IMR-90 (cell line): Measurements from ENCODE around the gene DYNLT2B. TPM values are rescaled to one million over a fixed set of nuclear protein-coding genes. Genes with fewer than 3 reads are reported as not detected.

Experiments used
- ATAC-seq: fragments of 200-7000 bp; cut with Tn5 transposase; 2 replicates; pipeline ENCODE4 v1.9.1; 2020; ENCODE audit warnings: low read depth, mild to moderate bottlenecking, moderate library complexity
- BruUV-seq: library from RNA; stranded (reverse); fragments of 400-500 nt; replicated peaks from 2 replicates; lab custom pipeline; 2021; lab: Mats Ljungman, UMichigan
- CTCF ChIA-PET: fragments of 300-600 bp; formaldehyde crosslinking; extraction: SDS; loops from one replicate; lab custom pipeline; 2021; ENCODE audit warnings: antibody characterized with exemption; lab: Yijun Ruan, JAX
- POLR2A ChIA-PET: fragments of 300-600 bp; sonication (Branson Sonifier 250); formaldehyde crosslinking; loops from one replicate; lab custom pipeline; 2022; ENCODE audit warnings: antibody characterized with exemption; ENCODE audit not compliant: unreplicated experiment; lab: Charles Lee
- DNase-seq: peaks from one replicate; pipeline ENCODE4 v3.0.0; 2013
- H2AFZ ChIP-seq: replicated peaks from 2 replicates; pipeline ENCODE3; 2013; ENCODE audit warnings: low read length, mild to moderate bottlenecking; ENCODE audit not compliant: poor library complexity
- H2AK5ac ChIP-seq: 2 replicates; pipeline ENCODE4 v1.6.1; 2013; ENCODE audit warnings: low read depth, low read length, inconsistent platforms
- H2AK9ac ChIP-seq: replicated peaks from 2 replicates; pipeline ENCODE3; 2013; ENCODE audit warnings: mild to moderate bottlenecking, low read depth, low read length, moderate library complexity; ENCODE audit not compliant: poor library complexity
- H2BK120ac ChIP-seq: 2 replicates; pipeline ENCODE4 v1.6.1; 2013; ENCODE audit warnings: low read depth, low read length, inconsistent platforms
- H2BK15ac ChIP-seq: 3 replicates; pipeline ENCODE4 v1.6.1; 2013; ENCODE audit warnings: low read depth, low read length, inconsistent platforms
- H2BK20ac ChIP-seq: 2 replicates; pipeline ENCODE4 v1.6.1; 2013; ENCODE audit warnings: low read depth, mild to moderate bottlenecking, inconsistent platforms, low read length, moderate library complexity
- H2BK5ac ChIP-seq: 2 replicates; pipeline ENCODE4 v1.6.1; 2013; ENCODE audit warnings: mild to moderate bottlenecking, low read depth, low read length, inconsistent platforms; ENCODE audit not compliant: poor library complexity, severe bottlenecking
- H3K14ac ChIP-seq: replicated peaks from 2 replicates; pipeline ENCODE4 v1.6.1; 2013; ENCODE audit warnings: low read depth, low read length, inconsistent platforms
- H3K18ac ChIP-seq: 2 replicates; pipeline ENCODE4 v1.6.1; 2013; ENCODE audit warnings: low read depth, low read length, control low read depth
- H3K23ac ChIP-seq: 2 replicates; pipeline ENCODE4 v1.6.1; 2013; ENCODE audit warnings: low read depth, low read length, inconsistent platforms
- H3K27ac ChIP-seq: 2 replicates; pipeline ENCODE4 v1.5.1; 2013; ENCODE audit warnings: mild to moderate bottlenecking, control low read depth, low read length; ENCODE audit not compliant: insufficient read depth
- H3K27me3 ChIP-seq: 2 replicates; pipeline ENCODE4 v1.6.1; 2013; ENCODE audit warnings: low read length; ENCODE audit not compliant: control insufficient read depth, insufficient read depth
- H3K36me3 ChIP-seq: 2 replicates; pipeline ENCODE4 v1.6.1; 2013; ENCODE audit warnings: low read length, mixed read lengths; ENCODE audit not compliant: control insufficient read depth, insufficient read depth
- H3K4ac ChIP-seq: 2 replicates; pipeline ENCODE4 v1.6.1; 2013; ENCODE audit warnings: low read depth, low read length, inconsistent platforms
- H3K4me1 ChIP-seq: 2 replicates; pipeline ENCODE4 v1.6.1; 2013; ENCODE audit warnings: low read length, mixed read lengths; ENCODE audit not compliant: control insufficient read depth, insufficient read depth
- H3K4me2 ChIP-seq: 2 replicates; pipeline ENCODE4 v1.6.1; 2013; ENCODE audit warnings: low read depth, mild to moderate bottlenecking, control low read depth, low read length, moderate library complexity
- H3K4me3 ChIP-seq: 2 replicates; pipeline ENCODE4 v1.5.1; 2013; ENCODE audit warnings: low read depth, mild to moderate bottlenecking, control low read depth, low read length, moderate library complexity; ENCODE audit not compliant: insufficient read depth
- H3K56ac ChIP-seq: 2 replicates; pipeline ENCODE4 v1.6.1; 2013; ENCODE audit warnings: low read length, inconsistent platforms; ENCODE audit not compliant: insufficient read depth; ENCODE audit errors: extremely low read depth
- H3K79me1 ChIP-seq, 2 experiments: 2 replicates each; pipeline ENCODE4 v1.6.1; 2013; ENCODE audit warnings: low read length in 2 of 2, inconsistent platforms in 1 of 2, low read depth in 1 of 2
- H3K9ac ChIP-seq: 2 replicates; pipeline ENCODE4 v1.6.1; 2013; ENCODE audit warnings: low read depth, low read length, control low read depth
- H3K9me1 ChIP-seq: 2 replicates; pipeline ENCODE4 v1.6.1; 2013; ENCODE audit warnings: low read length, inconsistent platforms; ENCODE audit not compliant: insufficient read depth
- H3K9me3 ChIP-seq: 2 replicates; pipeline ENCODE4 v1.6.1; 2013; ENCODE audit warnings: low read length; ENCODE audit not compliant: control insufficient read depth, insufficient read depth
- H4K20me1 ChIP-seq: 2 replicates; pipeline ENCODE4 v1.6.1; 2013; ENCODE audit warnings: low read length, inconsistent platforms; ENCODE audit not compliant: insufficient read depth
- H4K5ac ChIP-seq: 2 replicates; pipeline ENCODE4 v1.6.1; 2013; ENCODE audit warnings: mild to moderate bottlenecking, low read depth, low read length, control low read depth
- H4K8ac ChIP-seq, 2 experiments: 2 replicates each; pipeline ENCODE4 v1.6.1; 2013; ENCODE audit warnings: low read depth in 2 of 2, low read length in 2 of 2, control low read depth in 1 of 2, inconsistent platforms in 1 of 2
- H4K91ac ChIP-seq: 2 replicates; pipeline ENCODE4 v1.6.1; 2013; ENCODE audit warnings: low read depth, low read length, inconsistent platforms; ENCODE audit not compliant: insufficient read depth
- BHLHE40 ChIP-seq: fragments of 150-350 bp; IDR thresholded peaks from 2 replicates; pipeline ENCODE4 v1.6.1; 2016; ENCODE audit warnings: mild to moderate bottlenecking, low read depth, low read length
- CEBPB ChIP-seq: IDR thresholded peaks from 2 replicates; pipeline ENCODE4 v1.6.1; 2012; ENCODE audit warnings: low read depth, low read length, improper control_type of control experiment
- CHD1 ChIP-seq: IDR thresholded peaks from 2 replicates; pipeline ENCODE4 v1.6.1; 2012; ENCODE audit warnings: low read depth, low read length, improper control_type of control experiment
- ELK1 ChIP-seq: fragments of 150-350 bp; IDR thresholded peaks from 2 replicates; pipeline ENCODE4 v1.6.1; 2016; ENCODE audit warnings: low read depth, mild to moderate bottlenecking, low read length, moderate library complexity, borderline replicate concordance
- FOS ChIP-seq: fragments of 150-350 bp; IDR thresholded peaks from 2 replicates; pipeline ENCODE4 v1.6.1; 2016; ENCODE audit warnings: low read depth, low read length
- MAFK ChIP-seq: IDR thresholded peaks from 2 replicates; pipeline ENCODE4 v1.6.1; 2012; ENCODE audit warnings: low read depth, low read length, improper control_type of control experiment
- MXI1 ChIP-seq: IDR thresholded peaks from 2 replicates; pipeline ENCODE4 v1.6.1; 2012; ENCODE audit warnings: low read depth, mild to moderate bottlenecking, low read length, moderate library complexity, borderline replicate concordance
- NFE2L2 ChIP-seq: fragments of 150-350 bp; IDR thresholded peaks from 2 replicates; pipeline ENCODE4 v1.6.1; 2016; ENCODE audit warnings: low read depth, mild to moderate bottlenecking, low read length
- POLR2A ChIP-seq: IDR thresholded peaks from 2 replicates; pipeline ENCODE4 v1.6.1; 2012; ENCODE audit warnings: mild to moderate bottlenecking, low read depth, low read length
- RCOR1 ChIP-seq: IDR thresholded peaks from 2 replicates; pipeline ENCODE4 v1.6.1; 2012; ENCODE audit warnings: mild to moderate bottlenecking, low read length, improper control_type of control experiment; ENCODE audit not compliant: insufficient replicate concordance
- whole genome bisulfite sequencing, 2 experiments: methylation state at CpG; one replicate each; pipeline versions ENCODE4 v1.1.5 to v1.1.7; 2013; ENCODE audit warnings: missing lambda C conversion rate in 2 of 2; ENCODE audit not compliant: insufficient read length in 1 of 2; ENCODE audit errors: extremely low coverage in 2 of 2; 5-methylcytosine and 5-hydroxymethylcytosine counted together
- dilution Hi-C: fragments of 300-500 bp; cut with HindIII; formaldehyde crosslinking; loops from one replicate; pipeline ENCODE4 v1.14.3; 2018; ENCODE audit warnings: low sequenced_read_pairs; ENCODE audit not compliant: unreplicated experiment
- in situ Hi-C: fragments of 300-500 bp; cut with MboI; formaldehyde crosslinking; loops from 3 replicates; pipeline ENCODE4 v1.14.3; 2019; ENCODE audit warnings: low sequenced_read_pairs, inconsistent platforms, mixed read lengths
- intact Hi-C: fragments of 100-400 bp; cut with micrococcal nuclease; formaldehyde crosslinking; loops from 2 replicates; pipeline ENCODE4 v1.10.0; 2022
- polyA plus RNA-seq, 3 experiments: library from polyadenylated mRNA; depleted of rRNA; stranded (reverse); fragments of >200 nt; gene quantifications; 2 replicates each; pipeline ENCODE4 v1.2.3, GENCODE V29; 2012; ENCODE audit warnings: low replicate concordance in 1 of 3
- total RNA-seq: library from RNA; depleted of rRNA; stranded (reverse); fragments of >200 nt; gene quantifications from 2 replicates; pipeline ENCODE4 v1.2.3, GENCODE V29; 2012
- TF ChIP-seq, protein P1 (sequence below): fragments of 150-350 bp; IDR thresholded peaks from 2 replicates; pipeline ENCODE4 v1.6.1; 2017; ENCODE audit warnings: mild to moderate bottlenecking, antibody characterized with exemption, low read length, low read depth
- TF ChIP-seq, protein P2 (sequence below): conservative IDR thresholded peaks from 2 replicates; pipeline ENCODE4 v1.5.1; 2012; ENCODE audit warnings: mild to moderate bottlenecking, low read depth, low read length, improper control_type of control experiment

Gene DYNLT2B
- total and polyA plus RNA-seq, 2 of the 4 experiments (the other 2 are of a cell fraction): 2.2 to 6.0 TPM

DNA sequence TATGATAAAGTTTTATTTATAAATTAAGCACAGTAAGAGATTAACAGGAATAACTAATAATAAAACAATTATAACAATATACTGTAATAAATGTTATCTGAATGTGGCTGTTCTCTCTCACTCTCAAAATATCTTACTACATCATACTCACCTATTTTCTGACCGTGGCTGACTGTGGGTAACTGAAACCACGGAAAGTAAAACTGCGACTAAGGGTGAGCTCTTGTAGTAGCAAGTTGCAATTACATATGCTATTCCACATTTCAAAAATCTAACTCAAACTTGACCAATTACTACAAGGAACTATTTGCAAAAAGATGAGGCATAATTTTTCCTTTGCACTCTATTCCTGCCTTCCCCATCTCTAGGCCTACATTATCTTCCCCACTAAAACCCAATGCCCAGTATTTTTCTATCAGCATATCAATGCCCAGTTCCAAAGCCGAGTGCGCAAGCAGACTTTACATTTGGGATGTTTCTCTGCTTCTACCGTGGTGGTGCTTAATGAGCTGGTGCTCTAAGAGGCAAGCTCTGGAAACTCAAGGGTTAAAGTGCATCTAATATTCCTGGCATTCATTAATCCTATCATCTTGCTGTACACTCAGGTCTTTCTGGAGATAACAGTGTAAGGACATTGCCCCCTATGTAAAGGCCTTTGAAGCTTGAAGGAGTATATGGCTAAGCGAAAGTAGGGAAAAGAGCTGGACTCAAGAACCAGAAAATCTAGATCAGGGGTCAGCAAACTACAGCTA is 37.2 kb downstream of the DYNLT2B start:
- peaks cover 28% of the 10 kb centered on the region for H4K20me1 ChIP-seq
- H3K4ac ChIP-seq: no peak overlapping the region
- H3K23ac ChIP-seq: no peak overlapping the region
- H2BK20ac ChIP-seq: no peak overlapping the region
- H3K9me3 ChIP-seq: no peaks in the 10 kb centered on the region
- no peak overlapping the region for H3K56ac ChIP-seq
- H2BK15ac ChIP-seq: no peak overlapping the region
- H4K8ac ChIP-seq: no peak overlapping the region
- in situ Hi-C loops: no loop called here
- peaks cover 10 to 71% of the 10 kb centered on the region in 2 experiments for H3K79me1 ChIP-seq
- H2BK120ac ChIP-seq: no peak overlapping the region
- H2AFZ ChIP-seq: no peak overlapping the region
- H3K4me1 ChIP-seq: peaks cover 7% of the 10 kb centered on the region
- H2AK5ac ChIP-seq: no peak overlapping the region
- dilution Hi-C loops: no loop called here
- no peak overlapping the region for H3K27ac ChIP-seq
- H3K18ac ChIP-seq: no peak overlapping the region
- H3K14ac ChIP-seq: no peak overlapping the region
- H3K4me3 ChIP-seq: no peak overlapping the region
- no peak overlapping the region for H2BK5ac ChIP-seq
- ATAC-seq: no peak
- 95% methylated on average over 4 of the region's 7 CpGs; no CpG with 5 or more reads in 1 of the 2 experiments for WGBS, 2 experiments
- intact Hi-C loops: no loop called here
- no peak overlapping the region for H3K9ac ChIP-seq
- no peak overlapping the region for H2AK9ac ChIP-seq
- no peaks in the 10 kb centered on the region for H3K36me3 ChIP-seq
- TF ChIP-seq, protein P1, sequence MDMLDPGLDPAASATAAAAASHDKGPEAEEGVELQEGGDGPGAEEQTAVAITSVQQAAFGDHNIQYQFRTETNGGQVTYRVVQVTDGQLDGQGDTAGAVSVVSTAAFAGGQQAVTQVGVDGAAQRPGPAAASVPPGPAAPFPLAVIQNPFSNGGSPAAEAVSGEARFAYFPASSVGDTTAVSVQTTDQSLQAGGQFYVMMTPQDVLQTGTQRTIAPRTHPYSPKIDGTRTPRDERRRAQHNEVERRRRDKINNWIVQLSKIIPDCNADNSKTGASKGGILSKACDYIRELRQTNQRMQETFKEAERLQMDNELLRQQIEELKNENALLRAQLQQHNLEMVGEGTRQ: no peak
- TF ChIP-seq MXI1 (no peak), CEBPB (no peak), POLR2A (no peak), CHD1 (no peak), ELK1 (no peak), BHLHE40 (no peak), RCOR1 (no peak), MAFK (no peak), FOS (no peak), NFE2L2 (no peak)
- TF ChIP-seq, protein P2, sequence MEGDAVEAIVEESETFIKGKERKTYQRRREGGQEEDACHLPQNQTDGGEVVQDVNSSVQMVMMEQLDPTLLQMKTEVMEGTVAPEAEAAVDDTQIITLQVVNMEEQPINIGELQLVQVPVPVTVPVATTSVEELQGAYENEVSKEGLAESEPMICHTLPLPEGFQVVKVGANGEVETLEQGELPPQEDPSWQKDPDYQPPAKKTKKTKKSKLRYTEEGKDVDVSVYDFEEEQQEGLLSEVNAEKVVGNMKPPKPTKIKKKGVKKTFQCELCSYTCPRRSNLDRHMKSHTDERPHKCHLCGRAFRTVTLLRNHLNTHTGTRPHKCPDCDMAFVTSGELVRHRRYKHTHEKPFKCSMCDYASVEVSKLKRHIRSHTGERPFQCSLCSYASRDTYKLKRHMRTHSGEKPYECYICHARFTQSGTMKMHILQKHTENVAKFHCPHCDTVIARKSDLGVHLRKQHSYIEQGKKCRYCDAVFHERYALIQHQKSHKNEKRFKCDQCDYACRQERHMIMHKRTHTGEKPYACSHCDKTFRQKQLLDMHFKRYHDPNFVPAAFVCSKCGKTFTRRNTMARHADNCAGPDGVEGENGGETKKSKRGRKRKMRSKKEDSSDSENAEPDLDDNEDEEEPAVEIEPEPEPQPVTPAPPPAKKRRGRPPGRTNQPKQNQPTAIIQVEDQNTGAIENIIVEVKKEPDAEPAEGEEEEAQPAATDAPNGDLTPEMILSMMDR: no peak
- H3K4me2 ChIP-seq: no peak overlapping the region
- no peak for DNase-seq
- H3K9me1 ChIP-seq: peaks cover 4% of the 10 kb centered on the region; the same call in 1 of the 2 replicates
- no peak overlapping the region for H4K5ac ChIP-seq
- no TSS peak for BruUV-seq
- no peaks in the 10 kb centered on the region for H3K27me3 ChIP-seq
- ChIA-PET POLR2A (no interaction called here), CTCF (interaction anchor here (1.8 kb wide), 1 partner anchor 27 kb away, joined by 6 read pairs; no protein-coding TSS in a partner anchor)
- H4K91ac ChIP-seq: no peak overlapping the region
